ENCODE data around the gene PRDM5. TPM values are rescaled to one million over a fixed set of nuclear protein-coding genes. Genes with fewer than 3 reads are reported as not detected.

The PRDM5 gene
- total RNA-seq, 1 donor from 2014 or later = 16.6 TPM

GRCh38 chr4:120862432-120862831 is 60.1 kb downstream of the PRDM5 start:
- Mint-ChIP-seq H3K4me3 (ENCODE audit: unreplicated experiment) (no peak overlapping the region), H3K27me3 (ENCODE audit: unreplicated experiment) (no peaks in the 10 kb centered on the region), H3K36me3 (ENCODE audit: unreplicated experiment) (no peaks in the 10 kb centered on the region), H3K27ac (ENCODE audit: unreplicated experiment) (no peak overlapping the region), H3K9me3 (ENCODE audit: unreplicated experiment) (no peaks in the 10 kb centered on the region), H3K4me1 (ENCODE audit: low read depth, unreplicated experiment) (no peaks in the 10 kb centered on the region)
- TF ChIP-seq CTCF (IDR thresholded peaks at IDR 0.05; ENCODE audit: partially characterized antibody, unreplicated experiment) = no peak
- DNase-seq = no peak

DNA sequence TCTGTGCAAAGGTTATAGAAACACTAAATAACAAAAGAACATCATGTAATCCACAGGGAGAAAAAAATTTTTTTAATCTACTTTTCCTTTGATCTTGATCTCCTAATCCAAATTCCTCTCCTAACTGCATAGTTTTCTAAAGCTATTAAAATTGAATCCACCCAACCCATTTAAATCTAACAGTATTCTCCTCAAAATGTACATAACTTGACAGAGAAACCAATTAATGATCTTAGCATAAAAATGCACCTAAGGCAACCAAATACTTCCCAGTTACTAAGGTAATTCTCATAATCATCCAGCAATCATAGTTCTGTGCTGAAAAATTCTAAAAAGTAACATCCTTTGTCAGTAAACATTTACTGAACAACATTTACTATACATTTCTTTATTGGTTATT is 60.7 kb downstream of the PRDM5 start:
- no peaks in the 10 kb centered on the region for H3K36me3 Mint-ChIP-seq (ENCODE audit: unreplicated experiment)
- no peak overlapping the region for H3K4me3 Mint-ChIP-seq (ENCODE audit: unreplicated experiment)
- no peaks in the 10 kb centered on the region for H3K9me3 Mint-ChIP-seq (ENCODE audit: unreplicated experiment)
- no peaks in the 10 kb centered on the region for H3K4me1 Mint-ChIP-seq (ENCODE audit: low read depth, unreplicated experiment)
- no peak overlapping the region for H3K27ac Mint-ChIP-seq (ENCODE audit: unreplicated experiment)
- no peak for DNase-seq
- TF ChIP-seq CTCF (IDR thresholded peaks at IDR 0.05; ENCODE audit: partially characterized antibody, unreplicated experiment) = no peak
- no peaks in the 10 kb centered on the region for H3K27me3 Mint-ChIP-seq (ENCODE audit: unreplicated experiment)

- DNase-seq = no peak
- H3K4me1 Mint-ChIP-seq (ENCODE audit: low read depth, unreplicated experiment) = no peaks in the 10 kb centered on the region
- H3K9me3 Mint-ChIP-seq (ENCODE audit: unreplicated experiment) = no peaks in the 10 kb centered on the region
- no peaks in the 10 kb centered on the region for H3K36me3 Mint-ChIP-seq (ENCODE audit: unreplicated experiment)
- no peak overlapping the region for H3K4me3 Mint-ChIP-seq (ENCODE audit: unreplicated experiment)
- H3K27ac Mint-ChIP-seq (ENCODE audit: unreplicated experiment) = no peak overlapping the region
- no peaks in the 10 kb centered on the region for H3K27me3 Mint-ChIP-seq (ENCODE audit: unreplicated experiment)
- no peak for TF ChIP-seq CTCF (IDR thresholded peaks at IDR 0.05; ENCODE audit: partially characterized antibody, unreplicated experiment)
These were observed 63.8 kb downstream of the PRDM5 start for GRCh38 chr4:120858776-120859175.

DNA sequence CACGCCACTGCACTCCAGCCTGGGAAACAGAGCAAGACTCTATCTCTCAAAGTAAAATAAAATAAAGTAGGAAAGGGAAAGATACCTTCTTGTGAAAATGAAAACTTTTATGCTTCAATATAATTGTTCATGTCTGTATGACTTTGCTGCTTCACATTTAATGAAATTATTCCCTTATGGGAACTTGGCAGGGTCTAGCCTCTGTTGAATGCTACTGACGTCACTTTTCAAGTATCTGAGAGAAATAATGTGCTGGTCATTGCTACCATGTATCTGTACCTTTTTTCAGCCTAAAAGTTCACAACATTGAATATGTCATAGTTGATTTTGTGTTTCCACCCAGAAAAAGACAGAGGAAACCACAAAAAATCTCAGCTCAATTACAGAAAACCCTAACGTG is 65.2 kb downstream of the PRDM5 start:
- no peak for TF ChIP-seq CTCF (IDR thresholded peaks at IDR 0.05; ENCODE audit: partially characterized antibody, unreplicated experiment)
- no peak overlapping the region for H3K4me3 Mint-ChIP-seq (ENCODE audit: unreplicated experiment)
- no peaks in the 10 kb centered on the region for H3K27me3 Mint-ChIP-seq (ENCODE audit: unreplicated experiment)
- no peaks in the 10 kb centered on the region for H3K4me1 Mint-ChIP-seq (ENCODE audit: low read depth, unreplicated experiment)
- no peak for DNase-seq
- H3K36me3 Mint-ChIP-seq (ENCODE audit: unreplicated experiment) = no peaks in the 10 kb centered on the region
- no peaks in the 10 kb centered on the region for H3K9me3 Mint-ChIP-seq (ENCODE audit: unreplicated experiment)
- no peak overlapping the region for H3K27ac Mint-ChIP-seq (ENCODE audit: unreplicated experiment)

DNA sequence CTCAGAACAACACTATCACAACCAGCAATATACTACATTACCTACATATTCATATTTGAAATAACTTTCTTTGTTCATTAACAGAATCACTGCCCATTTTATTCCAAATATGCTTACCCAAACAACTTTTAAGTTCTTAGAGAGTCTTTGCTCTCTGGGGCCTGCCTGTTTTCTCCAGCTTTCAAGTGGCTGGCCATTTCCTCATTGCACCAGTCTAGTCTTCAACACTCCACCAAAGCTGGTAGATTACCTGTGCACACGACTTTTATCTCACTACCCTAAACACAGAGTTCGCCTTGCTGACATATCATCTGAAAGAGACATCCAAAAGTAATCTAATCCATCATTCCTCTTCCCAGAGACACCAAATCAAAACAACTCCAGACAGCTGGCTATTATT is 66.2 kb downstream of the PRDM5 start:
- Mint-ChIP-seq H3K4me3 (ENCODE audit: unreplicated experiment) (no peak overlapping the region), H3K27ac (ENCODE audit: unreplicated experiment) (no peak overlapping the region), H3K9me3 (ENCODE audit: unreplicated experiment) (no peaks in the 10 kb centered on the region), H3K36me3 (ENCODE audit: unreplicated experiment) (no peaks in the 10 kb centered on the region), H3K27me3 (ENCODE audit: unreplicated experiment) (no peaks in the 10 kb centered on the region), H3K4me1 (ENCODE audit: low read depth, unreplicated experiment) (no peaks in the 10 kb centered on the region)
- no peak for DNase-seq
- TF ChIP-seq CTCF (IDR thresholded peaks at IDR 0.05; ENCODE audit: partially characterized antibody, unreplicated experiment) = no peak

All from glutamatergic neuron (in vitro differentiated cells).